OCI-LY3 (cell line): ENCODE measurements around the gene GOLGA8T.
"Not testable (repeated sequence)": the region's sequence is repeated elsewhere in the genome, so short reads cannot be mapped to it uniquely, and the experiment has no call there.

Experiments
- CTCF ChIP-seq: fragments of 200-600, 300-600 bp; sonication (generic); IDR thresholded peaks from 2 replicates; pipeline ENCODE4 v1.5.1; 2014; ENCODE audit warnings: antibody characterized with exemption, low read length, low read depth
- EZH2phosphoT487 ChIP-seq: fragments of 200-600 bp; shearing (Covaris generic); IDR thresholded peaks from 2 replicates; pipeline ENCODE4 v1.6.1; 2018; ENCODE audit warnings: antibody characterized with exemption, mixed run types, low read depth

- TF ChIP-seq CTCF, EZH2phosphoT487: not testable (repeated sequence)
These were observed 56.8 kb downstream of the GOLGA8T start for GRCh38 chr15:30191639-30192038.
